Activated CD4-positive, alpha-beta T cell treated with anti-CD3 and anti-CD28 coated beads, Interleukin-2, amount 10 ng/mL, durations not matched to agents 7 days and 5 days (primary cell): ENCODE measurements around the gene VASP. TPM values are rescaled to one million over a fixed set of nuclear protein-coding genes. Genes with fewer than 3 reads are reported as not detected.

Source experiments
- CTCF ChIA-PET: fragments of 350-600 bp; sonication (Branson Sonifier 250); formaldehyde crosslinking; loops from one replicate; lab custom pipeline; 2021; ENCODE audit warnings: antibody characterized with exemption; lab: Charles Lee
- POLR2A ChIA-PET: fragments of 350-600 bp; sonication (Branson Sonifier 250); formaldehyde crosslinking; loops from one replicate; lab custom pipeline; 2021; ENCODE audit warnings: antibody characterized with exemption; lab: Charles Lee
- DNase-seq: peaks from one replicate; pipeline ENCODE4 v3.0.0-alpha.2; 2020
- H3K27ac Mint-ChIP-seq: one replicate; pipeline ENCODE4 v1.8.0; 2021; ENCODE audit warnings: mild to moderate bottlenecking, moderate library complexity, mixed read lengths
- H3K27me3 Mint-ChIP-seq: one replicate; pipeline ENCODE4 v1.8.0; 2021; ENCODE audit warnings: mixed read lengths
- H3K36me3 Mint-ChIP-seq: one replicate; pipeline ENCODE4 v1.8.0; 2021; ENCODE audit warnings: low read depth, mixed read lengths
- H3K4me1 Mint-ChIP-seq: one replicate; pipeline ENCODE4 v1.8.0; 2021; ENCODE audit warnings: mixed read lengths
- H3K4me3 Mint-ChIP-seq: one replicate; pipeline ENCODE4 v1.8.0; 2021; ENCODE audit warnings: mild to moderate bottlenecking, moderate library complexity, mixed read lengths
- H3K9me3 Mint-ChIP-seq: one replicate; pipeline ENCODE4 v1.8.0; 2021; ENCODE audit warnings: mixed read lengths
- total RNA-seq, 2 experiments: library from RNA; stranded (reverse); gene quantifications; one replicate each; pipeline ENCODE4 v1.2.3, GENCODE V29; 2021

Gene VASP
- total RNA-seq, 2 experiments from 2014 or later, result 143 to 157 TPM

- Mint-ChIP-seq H3K27me3 (peaks cover 4% of the 10 kb centered on the region), H3K4me3 (no peak overlapping the region), H3K27ac (no peak overlapping the region), H3K4me1 (peaks cover 19% of the 10 kb centered on the region), H3K9me3 (peaks cover 3% of the 10 kb centered on the region), H3K36me3 (peaks cover 49% of the 10 kb centered on the region)
- DNase-seq, result no peak
- ChIA-PET CTCF (interaction anchor here (1.4 to 1.5 kb wide), 3 partner anchors 32 to 115 kb away, joined by 3 to 7 read pairs (median 6); no protein-coding TSS in a partner anchor), POLR2A (no interaction called here)
Observed at GRCh38 chr19:45526971-45527370, 19.7 kb downstream of the VASP start.

- peaks cover 18% of the 10 kb centered on the region for H3K4me1 Mint-ChIP-seq
- POLR2A ChIA-PET, result no interaction called here
- peaks cover 4% of the 10 kb centered on the region for H3K27me3 Mint-ChIP-seq
- peaks cover 48% of the 10 kb centered on the region for H3K36me3 Mint-ChIP-seq
- H3K9me3 Mint-ChIP-seq, result peaks cover 3% of the 10 kb centered on the region
- CTCF ChIA-PET, result interaction anchor here (1.5 kb wide), 2 partner anchors 31 to 114 kb away, joined by 6 to 7 read pairs; no protein-coding TSS in a partner anchor
- no peak for DNase-seq
- H3K27ac Mint-ChIP-seq, result peak overlapping the region; percentile 6
- no peak overlapping the region for H3K4me3 Mint-ChIP-seq
Observed at GRCh38 chr19:45527731-45528130, 20.5 kb downstream of the VASP start.

GRCh38 chr19:45528149-45528743 is 21.0 kb downstream of the VASP start:
- Mint-ChIP-seq H3K36me3 (peaks cover 47% of the 10 kb centered on the region), H3K4me1 (peaks cover 17% of the 10 kb centered on the region), H3K4me3 (no peak overlapping the region), H3K27me3 (peaks cover 4% of the 10 kb centered on the region), H3K9me3 (peaks cover 3% of the 10 kb centered on the region), H3K27ac (no peak overlapping the region)
- ChIA-PET POLR2A (no interaction called here), CTCF (interaction anchor here (0.6 to 1.5 kb wide), 2 partner anchors 17 to 30 kb away, joined by 3 to 6 read pairs; no protein-coding TSS in a partner anchor)
- DNase-seq, result no peak

- Mint-ChIP-seq H3K4me1 (peaks cover 10% of the 10 kb centered on the region), H3K27ac (no peak overlapping the region), H3K27me3 (peaks cover 4% of the 10 kb centered on the region), H3K9me3 (peaks cover 3% of the 10 kb centered on the region), H3K4me3 (no peak overlapping the region), H3K36me3 (peaks cover 41% of the 10 kb centered on the region)
- no peak for DNase-seq
- CTCF ChIA-PET, result interaction anchor here (0.6 to 1.9 kb wide), 3 partner anchors 16 to 327 kb away, joined by 3 to 5 read pairs (median 4); no protein-coding TSS in a partner anchor
- POLR2A ChIA-PET, result no interaction called here
Observed at GRCh38 chr19:45528744-45529419, 21.6 kb downstream of the VASP start.

- H3K4me1 Mint-ChIP-seq, result peaks cover 9% of the 10 kb centered on the region
- peaks cover 3% of the 10 kb centered on the region for H3K9me3 Mint-ChIP-seq
- ChIA-PET CTCF (interaction anchor here (0.6 to 1.9 kb wide), 2 partner anchors 29 to 326 kb away, joined by 4 to 5 read pairs; no protein-coding TSS in a partner anchor), POLR2A (no interaction called here)
- no peak overlapping the region for H3K27ac Mint-ChIP-seq
- DNase-seq, result no peak
- H3K4me3 Mint-ChIP-seq, result no peak overlapping the region
- peaks cover 36% of the 10 kb centered on the region for H3K36me3 Mint-ChIP-seq
- H3K27me3 Mint-ChIP-seq, result peaks cover 4% of the 10 kb centered on the region
Observed at GRCh38 chr19:45529420-45529785, 22.1 kb downstream of the VASP start.

GRCh38 chr19:45531349-45531748 is 24.1 kb downstream of the VASP start:
- Mint-ChIP-seq H3K36me3 (peaks cover 24% of the 10 kb centered on the region), H3K4me3 (no peak overlapping the region), H3K27ac (no peak overlapping the region), H3K4me1 (peaks cover 9% of the 10 kb centered on the region), H3K27me3 (peaks cover 4% of the 10 kb centered on the region), H3K9me3 (peaks cover 3% of the 10 kb centered on the region)
- CTCF ChIA-PET, result no interaction called here
- POLR2A ChIA-PET, result no interaction called here
- no peak for DNase-seq

GRCh38 chr19:45539459-45539858 is 32.2 kb downstream of the VASP start:
- CTCF ChIA-PET, result no interaction called here
- no peak for DNase-seq
- H3K4me1 Mint-ChIP-seq, result peaks cover 6% of the 10 kb centered on the region
- no peaks in the 10 kb centered on the region for H3K27me3 Mint-ChIP-seq
- POLR2A ChIA-PET, result no interaction called here
- peaks cover 3% of the 10 kb centered on the region for H3K36me3 Mint-ChIP-seq
- H3K9me3 Mint-ChIP-seq, result peaks cover 9% of the 10 kb centered on the region
- no peak overlapping the region for H3K4me3 Mint-ChIP-seq
- H3K27ac Mint-ChIP-seq, result no peak overlapping the region

GRCh38 chr19:45542234-45542668 is 35.0 kb downstream of the VASP start:
- no peak overlapping the region for H3K27ac Mint-ChIP-seq
- H3K36me3 Mint-ChIP-seq, result peaks cover 3% of the 10 kb centered on the region
- no peak overlapping the region for H3K4me3 Mint-ChIP-seq
- POLR2A ChIA-PET, result no interaction called here
- H3K27me3 Mint-ChIP-seq, result no peaks in the 10 kb centered on the region
- H3K9me3 Mint-ChIP-seq, result peaks cover 9% of the 10 kb centered on the region
- CTCF ChIA-PET, result interaction anchor here (0.6 to 1.2 kb wide), 2 partner anchors 14 to 515 kb away, joined by 3 read pairs; no protein-coding TSS in a partner anchor
- peaks cover 6% of the 10 kb centered on the region for H3K4me1 Mint-ChIP-seq
- DNase-seq, result no peak

- Mint-ChIP-seq H3K4me1 (peaks cover 6% of the 10 kb centered on the region), H3K4me3 (no peak overlapping the region), H3K36me3 (no peaks in the 10 kb centered on the region), H3K9me3 (no peaks in the 10 kb centered on the region), H3K27me3 (no peaks in the 10 kb centered on the region), H3K27ac (no peak overlapping the region)
- no peak for DNase-seq
- CTCF ChIA-PET, result interaction anchor here (3.1 kb wide), 1 partner anchor 11 kb away, joined by 13 read pairs; no protein-coding TSS in a partner anchor
- POLR2A ChIA-PET, result no interaction called here
Observed at GRCh38 chr19:45547211-45547770, 40.0 kb downstream of the VASP start.

- no peaks in the 10 kb centered on the region for H3K9me3 Mint-ChIP-seq
- POLR2A ChIA-PET, result no interaction called here
- peaks cover 6% of the 10 kb centered on the region for H3K4me1 Mint-ChIP-seq
- CTCF ChIA-PET, result interaction anchor here (3.1 kb wide), 1 partner anchor 11 kb away, joined by 13 read pairs; no protein-coding TSS in a partner anchor
- no peak overlapping the region for H3K27ac Mint-ChIP-seq
- DNase-seq, result no peak
- H3K27me3 Mint-ChIP-seq, result no peaks in the 10 kb centered on the region
- no peaks in the 10 kb centered on the region for H3K36me3 Mint-ChIP-seq
- H3K4me3 Mint-ChIP-seq, result no peak overlapping the region
Observed at GRCh38 chr19:45547965-45548609, 40.8 kb downstream of the VASP start.

- POLR2A ChIA-PET, result no interaction called here
Observed at GRCh38 chr19:45553464-45553863, 46.2 kb downstream of the VASP start.

GRCh38 chr19:45554481-45554880 is 47.2 kb downstream of the VASP start:
- no peak for DNase-seq
- no peak overlapping the region for H3K27ac Mint-ChIP-seq
- no peaks in the 10 kb centered on the region for H3K9me3 Mint-ChIP-seq
- no peaks in the 10 kb centered on the region for H3K27me3 Mint-ChIP-seq
- H3K4me3 Mint-ChIP-seq, result no peak overlapping the region
- CTCF ChIA-PET, result interaction anchor here (0.5 to 0.7 kb wide), 2 partner anchors 70 to 89 kb away, joined by 3 to 5 read pairs; no protein-coding TSS in a partner anchor
- H3K4me1 Mint-ChIP-seq, result peaks cover 8% of the 10 kb centered on the region
- POLR2A ChIA-PET, result no interaction called here
- H3K36me3 Mint-ChIP-seq, result no peaks in the 10 kb centered on the region

More at GRCh38 chr19:45553464-45553863, 46.2 kb downstream of the VASP start:
- Mint-ChIP-seq H3K36me3 (no peaks in the 10 kb centered on the region), H3K27ac (no peak overlapping the region), H3K4me3 (no peak overlapping the region), H3K27me3 (no peaks in the 10 kb centered on the region), H3K4me1 (peaks cover 3% of the 10 kb centered on the region), H3K9me3 (no peaks in the 10 kb centered on the region)
- no peak for DNase-seq
- CTCF ChIA-PET, result interaction anchor here (0.7 kb wide), 1 partner anchor 69 kb away, joined by 3 read pairs; no protein-coding TSS in a partner anchor
